ENCODE measurements around the gene MAN1C1. TPM values are rescaled to one million over a fixed set of nuclear protein-coding genes. Genes with fewer than 3 reads are reported as not detected.

The MAN1C1 gene
- total and polyA plus RNA-seq, 2 donors (not counting 3 experiments of a cell fraction or from before 2014, with no cell fraction given) = 1.5 to 4.0 TPM

DNA sequence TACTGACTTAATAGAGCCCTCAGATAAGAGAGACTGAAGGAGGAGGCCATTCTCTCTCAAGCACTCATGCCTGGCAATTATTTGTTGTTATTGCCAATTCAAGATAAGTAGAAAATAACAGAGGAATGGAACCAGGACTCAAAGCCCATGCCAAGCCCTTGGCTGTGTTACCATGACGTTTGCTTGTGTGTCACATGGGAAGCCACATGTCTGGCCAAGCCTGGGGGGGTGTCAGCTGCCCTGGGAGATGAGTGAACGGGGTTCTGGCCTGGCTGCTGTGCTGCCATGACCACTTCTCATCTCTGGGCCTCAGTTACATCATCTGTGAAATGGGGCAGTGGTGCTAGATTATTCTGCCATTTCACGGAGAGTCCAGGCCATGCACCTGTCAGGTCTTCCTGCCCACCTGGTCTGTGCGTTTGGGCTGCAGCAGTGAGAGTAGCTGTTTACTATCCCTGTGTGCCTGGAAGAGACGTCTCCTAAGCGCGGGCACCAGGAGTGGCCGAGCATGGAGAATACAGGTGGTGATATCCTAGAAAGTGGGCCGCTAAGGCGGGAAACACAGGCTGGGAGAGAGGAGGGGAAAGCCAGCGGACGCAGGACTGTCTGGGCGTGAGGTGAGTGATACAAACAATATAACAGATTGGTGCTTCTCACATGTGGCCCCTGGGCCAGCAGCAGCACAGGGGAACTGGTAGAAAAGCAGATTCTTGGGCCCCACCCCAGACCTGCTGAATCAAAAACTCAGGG lies 67.8 kb downstream of the MAN1C1 start:
- intact Hi-C loops (cut with micrococcal nuclease) = no loop called here
- POLR2A ChIA-PET = no interaction called here
- CTCF ChIA-PET = interaction anchor here (1.8 kb wide), 1 partner anchor 9 kb away, joined by 4 read pairs; no protein-coding TSS in a partner anchor
- TF ChIP-seq, protein P1, sequence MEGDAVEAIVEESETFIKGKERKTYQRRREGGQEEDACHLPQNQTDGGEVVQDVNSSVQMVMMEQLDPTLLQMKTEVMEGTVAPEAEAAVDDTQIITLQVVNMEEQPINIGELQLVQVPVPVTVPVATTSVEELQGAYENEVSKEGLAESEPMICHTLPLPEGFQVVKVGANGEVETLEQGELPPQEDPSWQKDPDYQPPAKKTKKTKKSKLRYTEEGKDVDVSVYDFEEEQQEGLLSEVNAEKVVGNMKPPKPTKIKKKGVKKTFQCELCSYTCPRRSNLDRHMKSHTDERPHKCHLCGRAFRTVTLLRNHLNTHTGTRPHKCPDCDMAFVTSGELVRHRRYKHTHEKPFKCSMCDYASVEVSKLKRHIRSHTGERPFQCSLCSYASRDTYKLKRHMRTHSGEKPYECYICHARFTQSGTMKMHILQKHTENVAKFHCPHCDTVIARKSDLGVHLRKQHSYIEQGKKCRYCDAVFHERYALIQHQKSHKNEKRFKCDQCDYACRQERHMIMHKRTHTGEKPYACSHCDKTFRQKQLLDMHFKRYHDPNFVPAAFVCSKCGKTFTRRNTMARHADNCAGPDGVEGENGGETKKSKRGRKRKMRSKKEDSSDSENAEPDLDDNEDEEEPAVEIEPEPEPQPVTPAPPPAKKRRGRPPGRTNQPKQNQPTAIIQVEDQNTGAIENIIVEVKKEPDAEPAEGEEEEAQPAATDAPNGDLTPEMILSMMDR (IDR thresholded peaks at IDR 0.05; ENCODE audit: extremely low read depth in 1 of 2, insufficient read depth in 1 of 2, low read depth in 1 of 2, low read length in 2 of 2) = no peak
- no peak for TF ChIP-seq GATA2 (IDR thresholded peaks at IDR 0.05; ENCODE audit: insufficient read depth, insufficient read length, low read depth, low read length)
- TF ChIP-seq EZH2 (IDR thresholded peaks at IDR 0.05; ENCODE audit: borderline replicate concordance, low read depth, low read length, severe bottlenecking) = no peak
- TF ChIP-seq, protein P2, sequence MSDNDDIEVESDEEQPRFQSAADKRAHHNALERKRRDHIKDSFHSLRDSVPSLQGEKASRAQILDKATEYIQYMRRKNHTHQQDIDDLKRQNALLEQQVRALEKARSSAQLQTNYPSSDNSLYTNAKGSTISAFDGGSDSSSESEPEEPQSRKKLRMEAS (IDR thresholded peaks at IDR 0.05; ENCODE audit: insufficient read depth, insufficient read length) = no peak
- no peak for TF ChIP-seq POLR2AphosphoS5 (IDR thresholded peaks at IDR 0.05; ENCODE audit: insufficient read depth, low read depth, low read length)
- no peak for TF ChIP-seq MYC (IDR thresholded peaks at IDR 0.05; ENCODE audit: low read depth, low read length)
- TF ChIP-seq FOS (IDR thresholded peaks at IDR 0.05; ENCODE audit: borderline replicate concordance, insufficient read depth, low read length) = no peak
- TF ChIP-seq POLR2A (IDR thresholded peaks at IDR 0.05; ENCODE audit: low read depth, low read length) = no peak
- TF ChIP-seq JUN (IDR thresholded peaks at IDR 0.05; ENCODE audit: borderline replicate concordance, insufficient read depth, insufficient read length, low read depth) = no peak
- DNase-seq (ENCODE audit: low read depth, low spot score) (no peak), FAIRE-seq (no peak)
- Histone ChIP-seq H3K4me3 (replicated peaks in 1 of 3; ENCODE audit: insufficient read depth in 1 of 3, low read depth in 1 of 3, low read length in 3 of 3) (no peak overlapping the region), H3K4me1 (ENCODE audit: control insufficient read depth, extremely low read depth, insufficient read depth, low read length) (no peaks in the 10 kb centered on the region), H3K27me3 (ENCODE audit: control insufficient read depth in 2 of 2, insufficient read depth in 2 of 2, low read length in 2 of 2) (peaks cover 0 to 2% of the 10 kb centered on the region in 2 experiments), H3K27ac (ENCODE audit: insufficient read depth, low read depth, low read length) (no peak overlapping the region), H3K9me1 (replicated peaks; ENCODE audit: control insufficient read depth, extremely low read depth, insufficient read depth, low read length) (no peaks in the 10 kb centered on the region), H4K20me1 (replicated peaks; ENCODE audit: control insufficient read depth, extremely low read depth, insufficient read depth, low read length) (no peaks in the 10 kb centered on the region), H3K36me3 (ENCODE audit: control insufficient read depth in 2 of 2, extremely low read depth in 1 of 2, insufficient read depth in 2 of 2, low read length in 2 of 2) (no peaks in the 10 kb centered on the region), H3K79me2 (ENCODE audit: control insufficient read depth, insufficient read depth, low read length) (no peaks in the 10 kb centered on the region), H3K9me3 (replicated peaks; ENCODE audit: control insufficient read depth, insufficient read depth, low read length) (no peaks in the 10 kb centered on the region), H3K4me2 (ENCODE audit: insufficient read depth, low read length) (no peak overlapping the region), H3K9ac (replicated peaks; ENCODE audit: extremely low read depth, insufficient read depth, low read length) (no peak overlapping the region), H2AFZ (ENCODE audit: low read depth, low read length) (no peak overlapping the region)
- BruUV-seq (replicated peaks) = no TSS peak
- dilution Hi-C loops (cut with MboI; ENCODE audit: extremely low pct_ligation_motif_present, low sequenced_read_pairs) = no loop called here

Data from endothelial cell of umbilical vein (primary cell).